ENCODE results near the gene RBM10.

RBM10 gene

GRCh38 chrX:47178337-47178736, 33.3 kb downstream of the RBM10 start:
- no peak for TF ChIP-seq ZNF274 (IDR thresholded peaks at IDR 0.05; ENCODE audit: low read depth, low read length)
- no peak overlapping the region for H3K4me3 ChIP-seq (ENCODE audit: low read length)

GRCh38 chrX:47179221-47179927, 34.4 kb downstream of the RBM10 start:
- no peak overlapping the region for H3K4me3 ChIP-seq (ENCODE audit: low read length)
- no peak for TF ChIP-seq ZNF274 (IDR thresholded peaks at IDR 0.05; ENCODE audit: low read depth, low read length)

GRCh38 chrX:47179928-47180255, 34.9 kb downstream of the RBM10 start:
- no peak for TF ChIP-seq ZNF274 (IDR thresholded peaks at IDR 0.05; ENCODE audit: low read depth, low read length)
- H3K4me3 ChIP-seq (ENCODE audit: low read length), result no peak overlapping the region

- TF ChIP-seq ZNF274 (IDR thresholded peaks at IDR 0.05; ENCODE audit: low read depth, low read length), result no peak
- H3K4me3 ChIP-seq (ENCODE audit: low read length), result no peak overlapping the region
Observed at GRCh38 chrX:47180346-47180745, 35.3 kb downstream of the RBM10 start.

- H3K4me3 ChIP-seq (ENCODE audit: low read length), result no peak overlapping the region
- TF ChIP-seq ZNF274 (IDR thresholded peaks at IDR 0.05; ENCODE audit: low read depth, low read length), result no peak
Observed at GRCh38 chrX:47181301-47181700, 36.3 kb downstream of the RBM10 start.

GRCh38 chrX:47182106-47182700, 37.2 kb downstream of the RBM10 start:
- TF ChIP-seq ZNF274 (IDR thresholded peaks at IDR 0.05; ENCODE audit: low read depth, low read length), result no peak
- H3K4me3 ChIP-seq (ENCODE audit: low read length), result no peak overlapping the region

- TF ChIP-seq ZNF274 (IDR thresholded peaks at IDR 0.05; ENCODE audit: low read depth, low read length), result no peak
Observed at GRCh38 chrX:47184486-47184885, 39.5 kb downstream of the RBM10 start.

GRCh38 chrX:47185241-47185640, 40.2 kb downstream of the RBM10 start:
- TF ChIP-seq ZNF274 (IDR thresholded peaks at IDR 0.05; ENCODE audit: low read depth, low read length), result no peak
- no peak overlapping the region for H3K4me3 ChIP-seq (ENCODE audit: low read length)

More at GRCh38 chrX:47184486-47184885, 39.5 kb downstream of the RBM10 start:
- H3K4me3 ChIP-seq (ENCODE audit: low read length), result no peak overlapping the region

GRCh38 chrX:47186096-47186740, 41.2 kb downstream of the RBM10 start:
- no peak overlapping the region for H3K4me3 ChIP-seq (ENCODE audit: low read length)
- TF ChIP-seq ZNF274 (IDR thresholded peaks at IDR 0.05; ENCODE audit: low read depth, low read length), result no peak

GRCh38 chrX:47187106-47187677, 42.2 kb downstream of the RBM10 start:
- no peak overlapping the region for H3K4me3 ChIP-seq (ENCODE audit: low read length)
- no peak for TF ChIP-seq ZNF274 (IDR thresholded peaks at IDR 0.05; ENCODE audit: low read depth, low read length)

- TF ChIP-seq ZNF274 (IDR thresholded peaks at IDR 0.05; ENCODE audit: low read depth, low read length), result no peak
- H3K4me3 ChIP-seq (ENCODE audit: low read length), result no peak overlapping the region
Observed at GRCh38 chrX:47189906-47190305, 44.9 kb downstream of the RBM10 start.

GRCh38 chrX:47190445-47191269, 45.6 kb downstream of the RBM10 start:
- TF ChIP-seq ZNF274 (IDR thresholded peaks at IDR 0.05; ENCODE audit: low read depth, low read length), result no peak
- peak overlapping the region; percentile 71 for H3K4me3 ChIP-seq (ENCODE audit: low read length)

- H3K4me3 ChIP-seq (ENCODE audit: low read length), result peak overlapping the region; percentile 71
Observed at GRCh38 chrX:47191331-47191730, 46.3 kb downstream of the RBM10 start.

GRCh38 chrX:47191806-47192401, 46.9 kb downstream of the RBM10 start:
- peak overlapping the region; percentile 71 for H3K4me3 ChIP-seq (ENCODE audit: low read length)
- TF ChIP-seq ZNF274 (IDR thresholded peaks at IDR 0.05; ENCODE audit: low read depth, low read length), result no peak

More at GRCh38 chrX:47191331-47191730, 46.3 kb downstream of the RBM10 start:
- no peak for TF ChIP-seq ZNF274 (IDR thresholded peaks at IDR 0.05; ENCODE audit: low read depth, low read length)

Measured in GM08714 (cell line).